HUES48 (cell line): ENCODE measurements around the gene COG8.

Experiments used
- H3K27ac ChIP-seq: one replicate; pipeline ENCODE4 v1.7.0; 2013; ENCODE audit warnings: low read depth, low read length, inconsistent platforms
- H3K27me3 ChIP-seq: 2 replicates; pipeline ENCODE4 v1.6.1; 2013; ENCODE audit warnings: mild to moderate bottlenecking, low read length; ENCODE audit not compliant: control insufficient read depth, insufficient read depth
- H3K36me3 ChIP-seq: 2 replicates; pipeline ENCODE4 v1.6.1; 2013; ENCODE audit warnings: low read length; ENCODE audit not compliant: control insufficient read depth, insufficient read depth
- H3K4me1 ChIP-seq: 2 replicates; pipeline ENCODE4 v1.6.1; 2013; ENCODE audit warnings: mild to moderate bottlenecking, low read length; ENCODE audit not compliant: control insufficient read depth, insufficient read depth
- H3K4me3 ChIP-seq: 2 replicates; pipeline ENCODE4 v1.5.1; 2013; ENCODE audit warnings: mild to moderate bottlenecking, low read depth, low read length
- H3K9ac ChIP-seq: 2 replicates; pipeline ENCODE4 v1.6.1; 2013; ENCODE audit warnings: mild to moderate bottlenecking, low read depth, low read length, moderate library complexity
- H3K9me3 ChIP-seq: 2 replicates; pipeline ENCODE4 v1.6.1; 2013; ENCODE audit warnings: low read length; ENCODE audit not compliant: control insufficient read depth, insufficient read depth

COG8 gene

DNA sequence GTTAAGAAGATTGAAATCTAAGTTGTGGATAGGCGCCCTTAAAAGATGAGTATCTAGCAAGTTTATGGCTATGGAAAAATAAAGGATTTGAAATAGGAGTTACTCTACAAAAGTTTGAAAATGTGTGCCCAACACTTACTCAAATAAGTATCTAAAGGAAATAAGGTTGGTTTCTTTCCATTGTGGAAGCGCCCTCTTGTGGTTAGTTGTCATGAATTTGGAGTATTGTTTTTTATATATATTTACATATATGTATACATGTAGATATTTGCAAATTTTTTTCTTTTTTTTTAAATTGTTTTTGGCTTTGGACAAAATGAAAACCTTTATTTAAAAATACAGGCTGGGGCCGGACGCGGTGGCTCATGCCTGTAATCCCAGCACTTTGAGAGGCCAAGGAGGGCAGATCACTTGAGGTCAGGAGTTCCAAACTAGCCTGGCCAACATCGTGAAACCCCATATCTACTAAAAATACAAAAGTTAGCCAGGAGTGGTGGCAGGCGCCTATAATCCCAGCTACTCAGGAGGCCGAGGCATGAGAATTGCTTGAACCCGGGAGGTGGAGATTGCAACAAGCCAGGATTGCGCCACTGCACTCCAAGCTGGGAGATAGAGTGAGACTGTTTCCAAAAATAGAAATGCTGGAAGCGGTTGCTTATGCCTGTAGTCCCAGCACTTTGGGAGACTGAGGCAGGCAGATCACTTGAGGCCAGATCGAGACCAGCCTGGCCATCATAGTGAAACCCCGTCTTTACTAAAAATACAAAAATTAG lies 52.2 kb downstream of the COG8 start:
- Histone ChIP-seq H3K27ac (no peak overlapping the region), H3K36me3 (peaks cover 14% of the 10 kb centered on the region)

GRCh38 chr16:69285240-69285639 lies 54.1 kb downstream of the COG8 start:
- no peaks in the 10 kb centered on the region for H3K27me3 ChIP-seq
- peaks cover 14% of the 10 kb centered on the region for H3K36me3 ChIP-seq
- no peaks in the 10 kb centered on the region for H3K9me3 ChIP-seq
- no peaks in the 10 kb centered on the region for H3K4me1 ChIP-seq
- no peak overlapping the region for H3K9ac ChIP-seq
- H3K4me3 ChIP-seq: no peak overlapping the region
- H3K27ac ChIP-seq: no peak overlapping the region

More for the DNA sequence above, 52.2 kb downstream of the COG8 start:
- Histone ChIP-seq H3K27me3 (no peaks in the 10 kb centered on the region), H3K9me3 (no peaks in the 10 kb centered on the region), H3K4me1 (no peaks in the 10 kb centered on the region), H3K4me3 (no peak overlapping the region), H3K9ac (no peak overlapping the region)

DNA sequence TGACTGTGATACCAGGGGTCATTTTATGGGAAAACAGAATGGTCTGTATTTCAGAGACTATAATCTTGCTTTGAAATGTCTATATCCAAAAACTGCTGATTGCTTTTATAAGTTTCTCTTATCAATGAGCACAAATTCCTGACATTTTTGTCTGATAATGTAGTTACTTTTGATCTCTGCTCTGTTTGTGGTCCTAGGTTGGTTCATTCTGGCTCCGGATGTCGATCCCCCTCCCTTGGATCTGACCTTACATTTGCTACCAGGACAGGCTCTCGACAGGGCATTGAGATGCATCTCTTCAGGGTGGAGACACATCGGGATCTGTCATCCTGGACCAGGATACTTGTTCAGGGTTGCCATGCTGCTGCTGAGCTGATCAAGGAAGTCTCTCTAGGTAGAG lies 55.5 kb downstream of the COG8 start:
- H3K27ac ChIP-seq: no peak overlapping the region
- H3K4me3 ChIP-seq: no peak overlapping the region
- no peaks in the 10 kb centered on the region for H3K4me1 ChIP-seq
- no peaks in the 10 kb centered on the region for H3K9me3 ChIP-seq
- H3K27me3 ChIP-seq: no peaks in the 10 kb centered on the region
- H3K9ac ChIP-seq: no peak overlapping the region
- H3K36me3 ChIP-seq: peaks cover 14% of the 10 kb centered on the region

- Histone ChIP-seq H3K9ac (no peak overlapping the region), H3K27ac (no peak overlapping the region), H3K4me1 (no peaks in the 10 kb centered on the region), H3K36me3 (peaks cover 4% of the 10 kb centered on the region; the same call in 1 of the 2 replicates), H3K9me3 (no peaks in the 10 kb centered on the region), H3K27me3 (no peaks in the 10 kb centered on the region), H3K4me3 (no peak overlapping the region)
Observed at GRCh38 chr16:69277413-69277812, 62.0 kb downstream of the COG8 start.
